Astrocyte of the cerebellum (primary cell): ENCODE measurements around the gene PDZD2.

Source experiments
- DNase-seq: peaks from one replicate; pipeline ENCODE4 v3.0.0-alpha.2; 2011; ENCODE audit warnings: low read depth
- H3K4me3 ChIP-seq: 2 replicates; pipeline ENCODE4 v1.5.1; 2011; ENCODE audit warnings: mild to moderate bottlenecking, low read depth, low read length, moderate library complexity
- CTCF ChIP-seq: IDR thresholded peaks from 2 replicates; pipeline ENCODE4 v1.5.1; 2012; ENCODE audit warnings: low read length, low read depth, moderate library complexity, mild to moderate bottlenecking; ENCODE audit errors: missing control alignments
- in situ Hi-C: cut with HindIII; loops from 2 replicates; pipeline ENCODE4 v1.10.0; 2017; ENCODE audit warnings: low sequenced_read_pairs

The PDZD2 gene

GRCh38 chr5:31741496-31741895 lies 102.6 kb downstream of the PDZD2 start:
- DNase-seq: no peak
- no peak for TF ChIP-seq CTCF

GRCh38 chr5:31743678-31744077 lies 104.7 kb downstream of the PDZD2 start:
- in situ Hi-C loops: no loop called here

More at GRCh38 chr5:31741496-31741895, 102.6 kb downstream of the PDZD2 start:
- in situ Hi-C loops: no loop called here
- no peak overlapping the region for H3K4me3 ChIP-seq

GRCh38 chr5:31748458-31749172 lies 109.7 kb downstream of the PDZD2 start:
- no peak for DNase-seq
- TF ChIP-seq CTCF: no peak
- in situ Hi-C loops: no loop called here
- H3K4me3 ChIP-seq: no peak overlapping the region

More at GRCh38 chr5:31743678-31744077, 104.7 kb downstream of the PDZD2 start:
- no peak overlapping the region for H3K4me3 ChIP-seq
- TF ChIP-seq CTCF: no peak
- no peak for DNase-seq

GRCh38 chr5:31750215-31750614 lies 111.3 kb downstream of the PDZD2 start:
- DNase-seq: no peak
- in situ Hi-C loops: no loop called here
- no peak overlapping the region for H3K4me3 ChIP-seq
- no peak for TF ChIP-seq CTCF

GRCh38 chr5:31751610-31752009 lies 112.7 kb downstream of the PDZD2 start:
- in situ Hi-C loops: no loop called here
- TF ChIP-seq CTCF: no peak
- no peak overlapping the region for H3K4me3 ChIP-seq
- no peak for DNase-seq

- no peak overlapping the region for H3K4me3 ChIP-seq
- no peak for TF ChIP-seq CTCF
- in situ Hi-C loops: no loop called here
- no peak for DNase-seq
These were observed 114.9 kb downstream of the PDZD2 start for GRCh38 chr5:31753700-31754357.
